HUES6 (cell line): ENCODE measurements around the gene PROKR1.
"Not testable (repeated sequence)": the region's sequence is repeated elsewhere in the genome, so short reads cannot be mapped to it uniquely, and the experiment has no call there.

Source experiments
- H3K27ac ChIP-seq: 2 replicates; pipeline ENCODE4 v1.7.0; 2013; ENCODE audit warnings: low read depth, mild to moderate bottlenecking, low read length, inconsistent platforms
- H3K27me3 ChIP-seq: 2 replicates; pipeline ENCODE4 v1.6.1; 2013; ENCODE audit warnings: low read length; ENCODE audit not compliant: control insufficient read depth, insufficient read depth
- H3K36me3 ChIP-seq: 2 replicates; pipeline ENCODE4 v1.6.1; 2013; ENCODE audit warnings: low read length; ENCODE audit not compliant: control insufficient read depth, insufficient read depth
- H3K4me1 ChIP-seq: 2 replicates; pipeline ENCODE4 v1.6.1; 2013; ENCODE audit warnings: low read length; ENCODE audit not compliant: control insufficient read depth, insufficient read depth
- H3K4me3 ChIP-seq: 2 replicates; pipeline ENCODE4 v1.5.1; 2013; ENCODE audit warnings: low read depth, low read length
- H3K9ac ChIP-seq: one replicate; pipeline ENCODE4 v1.6.1; 2013; ENCODE audit warnings: mild to moderate bottlenecking, low read length
- H3K9me3 ChIP-seq: 2 replicates; pipeline ENCODE4 v1.6.1; 2013; ENCODE audit warnings: low read depth, low read length; ENCODE audit not compliant: control insufficient read depth, insufficient read depth

Gene PROKR1

DNA sequence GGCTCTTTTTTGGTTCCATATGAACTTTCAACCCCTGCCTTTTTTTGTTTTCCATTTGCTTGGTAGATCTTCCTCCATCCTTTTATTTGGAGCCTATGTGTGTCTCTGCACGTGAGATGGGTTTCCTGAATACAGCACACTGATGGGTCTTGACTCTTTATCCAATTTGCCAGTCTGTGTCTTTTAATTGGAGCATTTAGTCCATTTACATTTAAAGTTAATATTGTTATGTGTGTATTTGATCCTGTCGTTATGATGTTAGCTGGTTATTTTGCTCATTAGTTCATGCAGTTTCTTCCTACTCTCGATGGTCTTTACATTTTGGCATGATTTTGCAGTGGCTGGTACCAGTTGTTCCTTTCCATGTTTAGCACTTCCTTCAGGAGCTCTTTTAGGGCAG is 34.5 kb downstream of the PROKR1 start:
- H3K36me3 ChIP-seq, H3K27ac ChIP-seq, H3K9ac ChIP-seq, H3K4me1 ChIP-seq, H3K27me3 ChIP-seq, H3K4me3 ChIP-seq: not testable (repeated sequence)
- H3K9me3 ChIP-seq, result peaks cover 32% of the 10 kb centered on the region; the same call in 1 of the 2 replicates

DNA sequence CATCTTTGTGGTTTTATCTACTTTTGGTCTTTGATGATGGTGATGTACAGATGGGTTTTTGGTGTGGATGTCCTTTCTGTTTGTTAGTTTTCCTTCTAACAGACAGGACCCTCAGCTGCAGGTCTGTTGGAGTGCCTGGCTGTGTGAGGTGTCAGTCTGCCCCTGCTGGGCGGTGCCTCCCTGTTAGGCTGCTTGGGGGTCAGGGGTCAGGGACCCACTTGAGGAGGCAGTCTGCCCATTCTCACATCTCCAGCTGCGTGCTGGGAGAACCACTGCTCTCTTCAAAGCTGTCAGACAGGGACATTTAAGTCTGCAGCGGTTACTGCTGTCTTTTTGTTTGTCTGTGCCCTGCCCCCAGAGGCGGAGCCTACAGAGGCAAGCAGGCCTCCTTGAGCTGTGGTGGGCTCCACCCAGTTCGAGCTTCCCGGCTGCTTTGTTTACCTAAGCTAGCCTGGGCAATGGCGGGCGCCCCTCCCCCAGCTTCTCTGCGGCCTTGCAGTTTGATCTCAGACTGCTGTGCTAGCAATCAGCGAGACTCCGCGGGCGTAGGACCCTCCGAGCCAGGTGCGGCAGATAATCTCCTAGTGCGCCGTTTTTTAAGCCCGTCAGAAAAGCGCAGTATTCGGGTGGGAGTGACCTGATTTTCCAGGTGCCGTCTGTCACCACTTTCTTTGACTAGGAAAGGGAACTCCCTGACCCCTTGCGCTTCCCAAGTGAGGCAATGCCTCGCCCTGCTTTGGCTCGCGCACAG is 36.0 kb downstream of the PROKR1 start:
- peak overlapping the region; percentile 70 for H3K9ac ChIP-seq
- peak overlapping the region; percentile 55 for H3K4me3 ChIP-seq

DNA sequence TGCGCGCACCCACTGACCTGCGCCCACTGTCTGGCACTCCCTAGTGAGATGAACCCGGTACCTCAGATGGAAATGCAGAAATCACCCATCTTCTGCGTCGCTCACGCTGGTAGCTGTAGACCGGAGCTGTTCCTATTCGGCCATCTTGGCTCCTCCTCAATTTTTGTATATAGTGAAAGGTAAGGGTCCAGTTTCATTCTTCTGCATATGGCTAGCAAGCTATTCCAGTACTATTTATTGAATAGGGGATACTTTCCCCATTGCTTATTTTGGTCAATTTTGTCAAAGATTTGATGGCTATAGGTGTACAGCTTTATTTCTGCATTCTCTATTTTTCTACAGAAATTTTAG is 36.5 kb downstream of the PROKR1 start:
- peak overlapping the region; percentile 55 for H3K4me3 ChIP-seq
- H3K36me3 ChIP-seq, H3K27ac ChIP-seq, H3K4me1 ChIP-seq, H3K27me3 ChIP-seq: not testable (repeated sequence)
- peak overlapping the region; percentile 70 for H3K9ac ChIP-seq
- peaks cover 24% of the 10 kb centered on the region; the same call in 1 of the 2 replicates for H3K9me3 ChIP-seq

More for the DNA sequence above, 36.0 kb downstream of the PROKR1 start:
- H3K36me3 ChIP-seq, H3K27ac ChIP-seq, H3K4me1 ChIP-seq, H3K27me3 ChIP-seq: not testable (repeated sequence)
- peaks cover 26% of the 10 kb centered on the region; the same call in 1 of the 2 replicates for H3K9me3 ChIP-seq

DNA sequence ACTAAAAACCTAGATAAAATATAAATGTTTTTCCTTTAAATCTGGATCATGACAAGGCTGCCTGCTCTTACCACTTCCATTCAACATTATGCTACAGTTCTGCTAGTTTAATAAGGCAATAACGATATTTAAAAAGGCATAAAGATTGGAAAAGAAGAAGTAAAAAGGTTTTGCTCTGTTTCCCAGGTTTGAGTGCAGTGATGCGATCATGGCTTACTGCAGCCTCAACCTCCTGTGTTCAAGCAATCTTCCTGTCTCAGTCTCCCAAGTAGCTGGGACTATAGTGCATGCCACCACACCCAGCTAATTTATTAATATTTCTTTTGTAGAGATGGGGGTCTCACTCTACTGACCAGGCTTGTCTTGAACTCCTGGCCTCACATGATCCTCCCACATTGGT is 40.8 kb downstream of the PROKR1 start:
- Histone ChIP-seq H3K4me3 (no peak overlapping the region), H3K9me3 (peaks cover 16% of the 10 kb centered on the region; the same call in 1 of the 2 replicates), H3K4me1 (peaks cover 6% of the 10 kb centered on the region; the same call in 1 of the 2 replicates), H3K9ac (no peak overlapping the region), H3K27ac (no peak overlapping the region), H3K27me3 (no peaks in the 10 kb centered on the region), H3K36me3 (no peaks in the 10 kb centered on the region; the same call in 1 of the 2 replicates)

DNA sequence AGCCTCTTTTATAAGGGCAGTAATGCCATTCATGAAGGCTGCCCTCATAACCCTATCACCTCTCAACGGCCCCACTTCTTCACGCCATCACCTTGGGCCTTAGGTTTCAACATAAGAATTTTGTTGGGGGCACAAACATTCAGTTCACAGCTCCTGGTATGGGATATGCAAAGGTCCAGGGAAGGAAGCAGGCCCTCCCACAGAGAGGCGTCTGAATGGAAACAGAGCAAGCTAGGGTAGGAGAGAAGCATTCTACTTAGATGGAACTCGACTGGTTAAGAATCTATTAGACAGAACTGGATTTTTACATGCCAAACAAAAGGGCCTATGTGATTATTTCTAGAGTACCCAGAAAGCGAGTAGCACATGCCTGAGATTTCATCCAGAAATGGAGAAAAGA is 42.8 kb downstream of the PROKR1 start:
- H3K36me3 ChIP-seq, result no peaks in the 10 kb centered on the region; the same call in 1 of the 2 replicates
- no peaks in the 10 kb centered on the region for H3K27me3 ChIP-seq

DNA sequence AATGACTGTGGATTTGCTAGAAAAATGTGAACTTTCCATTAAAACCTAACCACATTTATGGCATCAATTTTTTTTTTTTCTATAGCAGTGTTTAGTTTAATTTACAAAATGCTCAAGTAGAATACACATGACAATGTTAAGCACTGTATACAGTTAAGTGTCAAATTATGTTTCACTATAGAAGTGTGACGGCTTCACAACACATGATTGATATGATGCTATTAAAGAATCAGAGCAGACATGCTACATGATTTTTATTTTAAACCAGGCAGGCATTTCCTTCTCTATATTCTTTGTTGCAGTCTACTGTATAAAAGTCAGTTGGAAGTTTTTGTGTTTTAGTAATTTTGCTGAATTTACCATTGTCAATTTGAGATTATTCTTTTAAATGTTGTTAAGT is 43.6 kb downstream of the PROKR1 start:
- H3K27ac ChIP-seq, result no peak overlapping the region
- H3K27me3 ChIP-seq, result no peaks in the 10 kb centered on the region
- H3K36me3 ChIP-seq, result no peaks in the 10 kb centered on the region
- H3K4me1 ChIP-seq, result peaks cover 20% of the 10 kb centered on the region
- peaks cover 1% of the 10 kb centered on the region; the same call in 1 of the 2 replicates for H3K9me3 ChIP-seq
- H3K9ac ChIP-seq, result no peak overlapping the region
- no peak overlapping the region for H3K4me3 ChIP-seq

More for the DNA sequence above, 42.8 kb downstream of the PROKR1 start:
- peaks cover 9% of the 10 kb centered on the region; the same call in 1 of the 2 replicates for H3K9me3 ChIP-seq
- no peak overlapping the region for H3K4me3 ChIP-seq
- peaks cover 20% of the 10 kb centered on the region for H3K4me1 ChIP-seq
- H3K9ac ChIP-seq, result no peak overlapping the region
- no peak overlapping the region for H3K27ac ChIP-seq

DNA sequence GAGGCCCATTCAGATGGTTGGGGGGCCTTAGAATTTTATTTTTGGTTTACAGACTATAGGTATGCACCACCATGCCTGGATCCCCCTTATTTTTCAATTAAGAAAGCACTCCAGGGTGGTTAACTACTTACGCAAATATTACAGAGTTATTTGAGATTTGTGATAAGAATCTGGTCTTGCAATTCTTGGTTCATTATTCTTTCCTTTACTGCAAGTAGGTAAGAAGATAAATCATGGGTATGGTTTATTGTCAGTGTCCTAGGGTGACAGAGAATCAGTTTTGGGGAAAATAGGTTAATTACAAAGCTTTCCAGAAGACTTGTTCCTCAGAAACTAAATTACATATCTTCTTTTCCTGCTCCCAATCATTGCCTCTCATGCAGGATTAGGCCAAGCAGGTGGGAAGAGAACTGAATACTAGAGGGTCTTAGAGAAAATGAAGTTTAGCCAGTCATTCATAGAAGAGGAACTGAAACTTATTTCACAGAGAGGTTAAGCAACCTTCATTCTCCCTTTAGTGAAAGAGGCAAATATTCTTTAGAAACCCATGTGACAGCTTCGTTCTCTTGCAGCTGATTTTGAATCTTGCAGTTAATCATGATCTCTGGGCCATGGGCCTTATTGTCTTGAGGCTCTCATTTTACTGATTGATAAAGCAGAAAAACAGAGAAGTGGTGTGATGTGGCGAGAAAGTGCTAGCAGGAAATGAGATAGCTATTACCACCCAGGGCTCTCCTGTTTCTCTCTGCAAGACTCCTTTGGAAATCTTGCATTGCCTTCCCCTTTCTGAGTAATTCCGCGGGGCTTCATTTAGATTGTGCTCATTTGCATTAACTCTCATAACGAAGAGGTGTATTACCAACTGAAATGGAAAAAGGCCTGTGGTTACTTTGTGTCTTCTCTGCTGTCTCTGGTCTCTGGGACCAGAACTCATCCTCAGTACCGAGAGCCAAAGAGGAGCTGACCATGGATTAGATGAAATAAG is 46.5 kb downstream of the PROKR1 start:
- no peak overlapping the region for H3K9ac ChIP-seq
- no peak overlapping the region for H3K27ac ChIP-seq
- no peaks in the 10 kb centered on the region; the same call in 1 of the 2 replicates for H3K9me3 ChIP-seq
- no peaks in the 10 kb centered on the region for H3K36me3 ChIP-seq
- H3K4me1 ChIP-seq, result peaks cover 20% of the 10 kb centered on the region
- no peaks in the 10 kb centered on the region for H3K27me3 ChIP-seq
- H3K4me3 ChIP-seq, result no peak overlapping the region

DNA sequence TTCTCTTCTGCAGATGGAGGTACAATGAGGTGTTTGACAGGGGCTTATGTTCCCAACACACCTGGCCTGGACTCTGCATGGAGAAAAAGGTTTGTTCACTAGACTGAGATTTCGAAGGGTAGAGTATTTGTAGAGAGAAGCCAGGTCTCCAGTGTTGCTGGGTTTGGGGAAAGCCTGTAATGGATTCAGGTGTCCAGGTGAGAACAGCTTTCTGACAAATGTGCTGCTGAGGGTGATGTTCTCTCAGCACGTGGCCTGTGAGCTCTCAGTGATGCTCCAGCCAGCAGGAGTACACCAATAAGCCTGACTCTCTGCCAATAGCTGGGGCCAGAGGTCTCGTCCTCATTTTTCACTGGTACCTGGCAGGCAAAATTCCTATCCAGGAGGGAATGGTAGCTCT is 47.5 kb downstream of the PROKR1 start:
- H3K9ac ChIP-seq, result no peak overlapping the region

DNA sequence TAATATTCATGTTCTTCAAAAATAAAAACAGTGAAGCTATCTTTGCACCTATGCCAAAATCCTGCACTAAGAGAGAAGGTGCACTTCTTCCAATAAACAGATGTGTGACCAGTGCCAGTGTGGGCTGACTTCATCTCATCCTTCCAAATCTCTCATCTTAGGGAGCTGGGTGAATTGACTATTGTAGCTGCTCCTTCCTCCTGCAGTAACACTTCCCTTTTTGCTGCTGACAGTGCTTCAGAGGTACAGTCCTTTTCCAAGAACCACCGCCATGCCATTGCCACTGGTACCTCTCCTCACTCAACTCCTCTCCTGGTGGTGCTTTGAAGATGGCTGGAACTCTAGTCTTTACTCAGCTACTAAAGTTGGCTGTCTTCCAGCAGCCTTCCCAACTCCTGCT is 49.1 kb downstream of the PROKR1 start:
- H3K9ac ChIP-seq, result no peak overlapping the region
- H3K27me3 ChIP-seq, result no peaks in the 10 kb centered on the region
- peaks cover 18% of the 10 kb centered on the region for H3K4me1 ChIP-seq
- no peaks in the 10 kb centered on the region for H3K36me3 ChIP-seq
- no peak overlapping the region for H3K27ac ChIP-seq
- no peak overlapping the region for H3K4me3 ChIP-seq
- H3K9me3 ChIP-seq, result peaks cover 12% of the 10 kb centered on the region

More for the DNA sequence above, 47.5 kb downstream of the PROKR1 start:
- H3K4me3 ChIP-seq, result no peak overlapping the region
- no peaks in the 10 kb centered on the region for H3K36me3 ChIP-seq
- peaks cover under 1% of the 10 kb centered on the region; the same call in 1 of the 2 replicates for H3K9me3 ChIP-seq
- no peak overlapping the region for H3K27ac ChIP-seq
- H3K27me3 ChIP-seq, result no peaks in the 10 kb centered on the region
- peaks cover 19% of the 10 kb centered on the region for H3K4me1 ChIP-seq

DNA sequence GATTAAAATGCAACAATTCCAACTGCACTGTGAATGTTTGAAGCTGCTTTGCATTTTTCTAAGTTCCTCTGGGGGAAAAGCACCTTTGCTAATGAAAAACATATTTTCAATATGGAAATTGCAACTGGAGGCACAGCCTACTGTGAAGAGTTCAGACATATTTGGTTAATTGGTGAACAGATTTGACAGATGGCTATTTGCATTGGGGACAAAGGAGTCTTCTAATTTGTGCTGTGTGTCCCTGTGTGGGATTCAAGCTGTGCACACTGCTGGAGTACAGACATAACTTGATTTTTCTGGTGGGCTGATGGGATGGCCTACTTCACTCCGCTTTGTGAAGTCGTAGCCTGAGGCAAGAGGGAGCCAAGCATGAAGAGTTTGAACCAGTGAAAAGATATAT is 50.6 kb downstream of the PROKR1 start:
- Histone ChIP-seq H3K9ac (no peak overlapping the region), H3K27ac (no peak overlapping the region), H3K27me3 (no peaks in the 10 kb centered on the region), H3K36me3 (no peaks in the 10 kb centered on the region), H3K4me3 (no peak overlapping the region), H3K4me1 (peaks cover 18% of the 10 kb centered on the region), H3K9me3 (peaks cover 26% of the 10 kb centered on the region)

DNA sequence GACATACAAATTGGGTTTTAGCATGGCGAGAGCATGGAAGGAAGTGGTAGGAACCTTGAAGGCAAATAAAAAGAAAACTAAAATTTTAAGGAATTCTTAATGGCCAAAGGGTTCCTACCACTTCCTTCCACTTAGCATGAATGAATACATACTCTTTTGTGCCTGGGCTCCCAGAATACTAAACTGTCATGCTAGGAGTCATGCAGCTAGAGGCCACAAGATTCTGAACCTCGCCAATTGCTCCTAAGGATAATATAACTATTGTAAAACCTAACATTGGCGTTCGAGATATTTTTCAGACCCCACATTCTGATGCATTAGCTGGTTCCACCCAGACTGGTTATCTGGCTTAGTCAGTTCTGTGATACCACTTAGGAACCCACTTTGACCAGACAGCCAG is 52.6 kb downstream of the PROKR1 start:
- Histone ChIP-seq H3K4me1 (peaks cover 5% of the 10 kb centered on the region; the same call in 1 of the 2 replicates), H3K36me3 (no peaks in the 10 kb centered on the region), H3K9ac (no peak overlapping the region), H3K27ac (0 out of 2 replicates have a peak overlapping the region, but pooled peaks have one; percentile 51), H3K9me3 (peaks cover 40% of the 10 kb centered on the region), H3K4me3 (no peak overlapping the region), H3K27me3 (no peaks in the 10 kb centered on the region)
